Measurements from ENCODE around the gene IL1R2. TPM values are rescaled to one million over a fixed set of nuclear protein-coding genes. Genes with fewer than 3 reads are reported as not detected.

The IL1R2 gene
- polyA plus RNA-seq, 2 of the 4 experiments (the other 2 are of a cell fraction): 0.83 to 1.7 TPM

DNA sequence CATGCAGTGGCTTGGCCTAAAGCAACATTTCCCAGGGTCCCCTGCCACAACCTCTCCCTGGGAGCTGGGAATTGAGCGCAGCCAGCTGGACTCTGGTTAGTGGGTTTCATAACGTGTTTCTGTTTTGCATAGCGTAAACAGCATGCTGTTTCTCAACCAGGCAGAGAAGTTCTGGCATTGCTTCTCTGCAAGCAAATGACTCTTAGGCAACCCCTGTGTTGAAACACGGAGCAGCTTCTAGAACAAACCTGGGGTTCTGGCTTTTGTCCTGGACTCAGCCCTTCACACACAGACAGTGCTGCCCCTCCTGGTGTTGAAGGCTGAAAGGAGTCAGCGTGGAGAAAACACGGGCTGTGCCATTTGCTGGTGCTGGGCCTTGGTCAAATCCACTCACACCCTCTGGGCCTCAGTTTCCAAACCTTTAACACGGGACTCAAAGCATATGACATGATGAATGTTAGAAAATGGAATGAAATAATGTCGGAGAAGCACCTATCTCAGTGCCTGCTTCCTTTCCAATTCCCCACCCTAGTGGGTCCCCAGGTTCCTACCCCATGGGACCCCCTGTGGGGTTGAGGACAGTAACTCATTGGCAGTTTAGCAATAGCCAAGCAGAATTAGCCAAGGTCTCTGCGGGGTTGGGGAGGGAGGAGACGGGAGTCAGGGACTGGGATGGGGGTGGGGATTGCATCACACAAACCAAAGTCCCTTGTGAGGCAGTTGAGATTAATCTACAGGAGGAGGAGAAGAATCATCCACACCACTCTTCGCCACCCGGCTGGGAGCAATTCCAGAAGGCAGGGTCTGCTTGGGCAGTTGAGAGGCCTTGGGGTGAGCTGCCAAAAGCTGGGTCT, 30.2 kb upstream of the IL1R2 start (continued):
- TF ChIP-seq, protein P1, sequence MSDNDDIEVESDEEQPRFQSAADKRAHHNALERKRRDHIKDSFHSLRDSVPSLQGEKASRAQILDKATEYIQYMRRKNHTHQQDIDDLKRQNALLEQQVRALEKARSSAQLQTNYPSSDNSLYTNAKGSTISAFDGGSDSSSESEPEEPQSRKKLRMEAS (IDR thresholded peaks at IDR 0.05): no peak

DNA sequence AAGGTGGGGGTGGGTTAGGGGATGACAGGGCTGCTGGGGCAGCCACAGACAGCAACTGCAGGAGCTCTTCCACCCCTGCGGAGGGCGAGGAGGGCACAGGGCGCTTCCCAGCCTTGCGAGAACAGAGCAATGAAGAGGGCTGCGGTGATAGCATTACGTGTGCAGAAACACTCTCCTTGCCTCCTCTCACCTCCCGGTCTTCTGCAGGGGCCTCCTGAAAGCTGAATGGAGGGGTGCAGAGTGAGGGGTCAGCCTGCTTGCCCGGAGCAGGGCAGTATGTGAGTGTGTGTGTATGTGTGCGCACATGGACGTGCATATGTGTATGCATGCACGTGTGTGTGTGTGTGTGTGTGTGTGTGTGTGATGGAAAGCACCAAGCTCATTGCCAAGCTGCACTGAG, 29.5 kb upstream of the IL1R2 start:
- no peak for FAIRE-seq
- no peak for TF ChIP-seq KDM5A (IDR thresholded peaks at IDR 0.05)
- TF ChIP-seq ZSCAN20 (CRISPR knock-in tag; IDR thresholded peaks at IDR 0.05): no peak
- TF ChIP-seq, protein P1 (IDR thresholded peaks at IDR 0.05): no peak
- no peak for TF ChIP-seq SMC3 (IDR thresholded peaks at IDR 0.05)
- no peak for DNase-seq (ENCODE audit: low read depth in 1 of 2, low spot score in 1 of 2)
- no peak overlapping the region for H3K27ac ChIP-seq
- ATAC-seq: no peak; a peak in 1 of 6 replicates
- no peak overlapping the region for H3K4me2 ChIP-seq
- H3K4me3 ChIP-seq: no peak overlapping the region
- H3K9me3 ChIP-seq: peaks cover 3% of the 10 kb centered on the region; the same call in 1 of the 3 replicates
- ChIA-PET CTCF (no interaction called here), POLR2A (no interaction called here)
- WGBS (ENCODE audit: missing lambda C conversion rate): 58% methylated on average over 11 of the region's 11 CpGs
- H3K4me1 ChIP-seq: no peaks in the 10 kb centered on the region

DNA sequence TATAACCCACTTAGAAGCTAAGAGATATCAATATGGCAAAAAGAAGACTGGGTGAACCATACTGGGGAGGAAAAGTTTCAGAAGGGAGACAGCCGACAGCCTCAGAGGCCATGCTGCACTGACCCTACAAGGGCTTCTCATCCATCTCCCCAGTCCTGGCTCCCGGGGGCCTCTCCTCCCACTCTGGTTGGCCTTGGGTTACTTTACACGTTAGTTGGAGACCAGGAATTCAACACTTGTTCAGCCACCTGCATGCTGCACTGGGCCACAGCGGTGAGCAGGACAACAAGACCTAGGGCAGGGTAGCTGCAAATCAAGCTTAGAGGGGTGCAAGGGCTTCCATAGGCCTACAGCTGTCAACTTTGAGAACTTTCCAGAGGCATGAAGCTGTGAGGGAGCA, 28.6 kb upstream of the IL1R2 start:
- no peaks in the 10 kb centered on the region for H3K4me1 ChIP-seq
- H3K4me3 ChIP-seq: no peak overlapping the region
- H3K9me3 ChIP-seq: no peaks in the 10 kb centered on the region
- FAIRE-seq (no peak), DNase-seq (ENCODE audit: low read depth in 1 of 2, low spot score in 1 of 2) (no peak), ATAC-seq (no peak)
- TF ChIP-seq KDM5A (IDR thresholded peaks at IDR 0.05) (no peak), RNF2 (IDR thresholded peaks at IDR 0.05; ENCODE audit: borderline replicate concordance, low read depth) (no peak), TFCP2L1 (CRISPR knock-in tag; IDR thresholded peaks at IDR 0.05) (no peak), CEBPB (IDR thresholded peaks at IDR 0.05) (no peak), ZC3H11A (IDR thresholded peaks at IDR 0.05) (no peak), ESRRA (IDR thresholded peaks at IDR 0.05; ENCODE audit: borderline replicate concordance, low read length) (no peak), FOSB (CRISPR knock-in tag; IDR thresholded peaks at IDR 0.05) (no peak), EP300 (IDR thresholded peaks at IDR 0.05) (no peak), RCOR1 (IDR thresholded peaks at IDR 0.05; ENCODE audit: low read depth, low read length) (no peak), JUNB (IDR thresholded peaks at IDR 0.05) (no peak)
- TF ChIP-seq, protein P2, sequence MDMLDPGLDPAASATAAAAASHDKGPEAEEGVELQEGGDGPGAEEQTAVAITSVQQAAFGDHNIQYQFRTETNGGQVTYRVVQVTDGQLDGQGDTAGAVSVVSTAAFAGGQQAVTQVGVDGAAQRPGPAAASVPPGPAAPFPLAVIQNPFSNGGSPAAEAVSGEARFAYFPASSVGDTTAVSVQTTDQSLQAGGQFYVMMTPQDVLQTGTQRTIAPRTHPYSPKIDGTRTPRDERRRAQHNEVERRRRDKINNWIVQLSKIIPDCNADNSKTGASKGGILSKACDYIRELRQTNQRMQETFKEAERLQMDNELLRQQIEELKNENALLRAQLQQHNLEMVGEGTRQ (IDR thresholded peaks at IDR 0.05): no peak
- TF ChIP-seq, protein P3, sequence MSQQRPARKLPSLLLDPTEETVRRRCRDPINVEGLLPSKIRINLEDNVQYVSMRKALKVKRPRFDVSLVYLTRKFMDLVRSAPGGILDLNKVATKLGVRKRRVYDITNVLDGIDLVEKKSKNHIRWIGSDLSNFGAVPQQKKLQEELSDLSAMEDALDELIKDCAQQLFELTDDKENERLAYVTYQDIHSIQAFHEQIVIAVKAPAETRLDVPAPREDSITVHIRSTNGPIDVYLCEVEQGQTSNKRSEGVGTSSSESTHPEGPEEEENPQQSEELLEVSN (IDR thresholded peaks at IDR 0.05; ENCODE audit: borderline replicate concordance, low read depth): no peak
- ChIA-PET CTCF (interaction anchor here (0.6 to 1.1 kb wide), 3 partner anchors 278 to 620 kb away, joined by 3 to 4 read pairs (median 3); no protein-coding TSS in a partner anchor), POLR2A (no interaction called here)
- 31% methylated on average over 3 of the region's 4 CpGs for WGBS (ENCODE audit: missing lambda C conversion rate)
- H3K4me2 ChIP-seq: no peak overlapping the region
- no peak overlapping the region for H3K27ac ChIP-seq

DNA sequence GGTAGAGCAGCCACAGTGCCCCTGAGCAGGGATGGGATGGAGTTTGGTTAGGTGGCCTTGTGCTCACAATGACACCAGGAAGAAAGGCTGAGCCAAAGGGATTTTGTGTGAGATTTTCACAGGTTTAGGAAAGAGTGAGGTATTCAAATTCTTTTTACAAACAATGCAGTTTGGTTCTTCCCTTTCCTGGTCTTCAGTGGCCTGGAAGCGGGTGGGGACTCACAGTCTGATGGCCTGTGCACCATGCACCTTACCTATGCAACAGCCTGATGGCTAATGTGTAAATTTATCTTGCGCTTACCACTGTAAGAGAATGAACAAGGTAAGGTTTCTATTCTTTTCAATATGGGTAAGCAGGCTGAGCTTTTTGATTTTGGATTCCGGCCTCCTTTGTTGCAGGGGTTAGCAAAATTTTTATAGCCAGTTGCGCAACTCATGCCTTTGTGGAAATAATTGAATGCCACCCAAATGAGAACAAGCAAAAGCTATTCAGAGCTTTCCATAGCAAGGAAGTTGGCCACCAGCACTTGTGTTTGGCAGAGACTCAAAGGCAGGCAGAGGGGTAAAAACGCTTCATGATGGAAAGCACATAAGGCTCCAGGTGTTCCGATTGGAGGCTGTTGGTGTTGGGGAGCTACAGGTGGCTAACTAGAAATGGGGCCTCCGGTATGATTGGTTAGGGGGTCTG, 23.8 kb upstream of the IL1R2 start:
- Histone ChIP-seq H3K4me1 (no peaks in the 10 kb centered on the region), H3K4me3 (no peak overlapping the region), H3K4me2 (no peak overlapping the region), H3K27ac (no peak overlapping the region), H3K9me3 (peaks cover 18% of the 10 kb centered on the region)
- no peak for ATAC-seq
- ChIA-PET CTCF (interaction anchor here (0.7 to 1.9 kb wide), 2 partner anchors 52 to 273 kb away, joined by 3 to 4 read pairs; no protein-coding TSS in a partner anchor), POLR2A (no interaction called here)
- WGBS (ENCODE audit: missing lambda C conversion rate): 72% methylated on average over 7 of the region's 7 CpGs
- DNase-seq (ENCODE audit: low read depth in 1 of 2, low spot score in 1 of 2): no peak
- FAIRE-seq: no peak
- TF ChIP-seq CEBPB (IDR thresholded peaks at IDR 0.05): peak; percentile 28 to 52; a peak in 2 of 4 replicates
- no peak for TF ChIP-seq HOXB5 (CRISPR knock-in tag; IDR thresholded peaks at IDR 0.05)
